ENCODE results near the gene FIG4.
"Not testable (repeated sequence)": the region's sequence is repeated elsewhere in the genome, so short reads cannot be mapped to it uniquely, and the experiment has no call there.

The FIG4 gene

GRCh38 chr6:109690737-109691621 is at the start of gene FIG4, which contains the start of gene AK9:
FIG4 (plus strand) TSS chr6:109691296; CDS start chr6:109691436, 140 bp downstream.
AK9 (minus strand) TSS chr6:109691202; CDS start chr6:109675745, 15,457 bp downstream.
- peak; percentile 84 for DNase-seq

- no peak for DNase-seq
These were observed 47.0 kb upstream of the FIG4 start for GRCh38 chr6:109644131-109644530.

GRCh38 chr6:109653264-109653663 is 37.8 kb upstream of the FIG4 start:
- DNase-seq, result no peak

- DNase-seq, result no peak
These were observed 35.3 kb upstream of the FIG4 start for GRCh38 chr6:109655761-109656262.

- DNase-seq, result no peak
These were observed 30.4 kb upstream of the FIG4 start for GRCh38 chr6:109660526-109661320.

- no peak for DNase-seq
These were observed 28.9 kb upstream of the FIG4 start for GRCh38 chr6:109662192-109662591.

- no peak for DNase-seq
These were observed 21.3 kb upstream of the FIG4 start for GRCh38 chr6:109669811-109670210.

- no peak for DNase-seq
These were observed 19.4 kb upstream of the FIG4 start for GRCh38 chr6:109671733-109672132.

- no peak for DNase-seq
These were observed 18.9 kb upstream of the FIG4 start for GRCh38 chr6:109672175-109672574.

- DNase-seq, result no peak
These were observed 18.3 kb upstream of the FIG4 start for GRCh38 chr6:109672839-109673238.

- DNase-seq, result no peak
These were observed 14.4 kb upstream of the FIG4 start for GRCh38 chr6:109676724-109677123.

GRCh38 chr6:109678240-109678639 is 12.9 kb upstream of the FIG4 start:
- DNase-seq, result no peak

- not testable (repeated sequence) for DNase-seq
These were observed 12.2 kb upstream of the FIG4 start for GRCh38 chr6:109678661-109679505.

- DNase-seq, result no peak
These were observed 4.4 kb upstream of the FIG4 start for GRCh38 chr6:109686566-109687265.

GRCh38 chr6:109687271-109687761 is 3.8 kb upstream of the FIG4 start:
- DNase-seq, result peak; percentile 48

GRCh38 chr6:109690373-109690736 is 741 bp upstream of the FIG4 start:
- DNase-seq, result peak; percentile 12

GRCh38 chr6:109693111-109693510 is 2.0 kb downstream of the FIG4 start:
- no peak for DNase-seq

- DNase-seq, result no peak
These were observed 4.4 kb downstream of the FIG4 start for GRCh38 chr6:109695468-109695867.

GRCh38 chr6:109696355-109696754 is 5.3 kb downstream of the FIG4 start:
- DNase-seq, result no peak

GRCh38 chr6:109701221-109701620 is 10.1 kb downstream of the FIG4 start:
- DNase-seq, result no peak

- DNase-seq, result no peak
These were observed 10.7 kb downstream of the FIG4 start for GRCh38 chr6:109701774-109702173.

GRCh38 chr6:109702791-109703190 is 11.7 kb downstream of the FIG4 start:
- no peak for DNase-seq

Measured in NK-92 treated with Interleukin-12 subunit alpha and Interleukin-12 subunit beta, amount 100 ng/mL, for 24 hours (cell line).